ENCODE data around the gene AP1M2. TPM values are rescaled to one million over a fixed set of nuclear protein-coding genes. Genes with fewer than 3 reads are reported as not detected.

The AP1M2 gene
- total and polyA plus RNA-seq, 2 experiments from 2014 or later: 66.5 to 69.4 TPM

DNA sequence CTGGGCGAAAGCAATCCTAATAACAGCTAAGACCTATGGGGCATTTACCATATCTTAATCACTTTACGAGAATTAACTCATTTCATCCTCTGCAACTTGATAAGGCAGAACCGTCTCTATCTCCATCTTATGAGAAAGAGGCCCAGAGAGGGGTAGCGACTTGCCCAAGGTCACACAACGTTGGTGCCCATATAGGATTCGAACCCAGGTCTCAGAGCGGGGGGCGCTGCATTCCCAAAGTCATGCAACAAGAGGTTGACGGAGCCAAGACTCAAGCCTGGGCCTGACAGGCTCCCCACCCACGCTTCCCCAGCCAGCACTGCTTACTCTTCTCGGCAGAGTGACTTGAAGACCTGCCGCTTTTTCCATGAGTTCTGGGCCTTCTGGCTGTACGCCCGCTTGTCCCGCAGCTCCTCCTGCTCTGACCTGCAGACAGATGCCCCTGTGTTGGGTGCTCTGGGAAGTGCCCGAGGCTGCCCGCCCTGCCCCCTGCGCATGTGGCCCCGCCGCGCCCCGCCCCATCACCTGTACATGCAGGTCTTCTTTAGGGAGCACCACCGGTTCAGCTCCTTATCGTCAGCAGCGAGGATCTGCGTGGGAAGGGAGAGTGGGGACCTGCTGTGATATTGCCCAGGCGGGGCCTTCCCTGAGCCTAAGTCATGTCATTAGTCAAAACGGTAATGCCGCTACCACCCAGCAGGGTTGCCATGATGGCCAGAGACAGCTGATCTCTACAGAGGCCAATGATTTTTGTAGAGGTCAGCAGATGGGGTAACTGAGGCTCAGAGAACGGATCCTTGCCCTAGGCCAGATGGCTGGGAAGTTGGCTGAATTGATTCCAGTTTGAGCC lies 32.1 kb downstream of the AP1M2 start:
- Histone ChIP-seq H3K27me3 (no peaks in the 10 kb centered on the region), H3K36me3 (replicated peaks; ENCODE audit: insufficient read depth, low read depth) (no peaks in the 10 kb centered on the region), H3K4me1 (ENCODE audit: insufficient read depth) (no peaks in the 10 kb centered on the region), H3K9me2 (replicated peaks; ENCODE audit: insufficient read depth) (no peaks in the 10 kb centered on the region), H3K27ac (no peak overlapping the region), H4K20me1 (ENCODE audit: insufficient read depth, poor library complexity, severe bottlenecking) (no peaks in the 10 kb centered on the region), H3K4me3 (no peak overlapping the region), H3K79me2 (no peaks in the 10 kb centered on the region), H3K4me2 (no peak overlapping the region), H2AFZ (no peak overlapping the region), H3K9me3 (ENCODE audit: low read depth) (no peaks in the 10 kb centered on the region)
- 91% methylated on average over 30 of the region's 30 CpGs for WGBS (ENCODE audit: low lambda C conversion rate, missing lambda C conversion rate)
- TF ChIP-seq EZH2 (IDR thresholded peaks at IDR 0.05; ENCODE audit: borderline replicate concordance) (no peak), EZH2phosphoT487 (IDR thresholded peaks at IDR 0.05; ENCODE audit: low read depth, severe bottlenecking, unreplicated experiment) (no peak)
- TF ChIP-seq, protein P1, sequence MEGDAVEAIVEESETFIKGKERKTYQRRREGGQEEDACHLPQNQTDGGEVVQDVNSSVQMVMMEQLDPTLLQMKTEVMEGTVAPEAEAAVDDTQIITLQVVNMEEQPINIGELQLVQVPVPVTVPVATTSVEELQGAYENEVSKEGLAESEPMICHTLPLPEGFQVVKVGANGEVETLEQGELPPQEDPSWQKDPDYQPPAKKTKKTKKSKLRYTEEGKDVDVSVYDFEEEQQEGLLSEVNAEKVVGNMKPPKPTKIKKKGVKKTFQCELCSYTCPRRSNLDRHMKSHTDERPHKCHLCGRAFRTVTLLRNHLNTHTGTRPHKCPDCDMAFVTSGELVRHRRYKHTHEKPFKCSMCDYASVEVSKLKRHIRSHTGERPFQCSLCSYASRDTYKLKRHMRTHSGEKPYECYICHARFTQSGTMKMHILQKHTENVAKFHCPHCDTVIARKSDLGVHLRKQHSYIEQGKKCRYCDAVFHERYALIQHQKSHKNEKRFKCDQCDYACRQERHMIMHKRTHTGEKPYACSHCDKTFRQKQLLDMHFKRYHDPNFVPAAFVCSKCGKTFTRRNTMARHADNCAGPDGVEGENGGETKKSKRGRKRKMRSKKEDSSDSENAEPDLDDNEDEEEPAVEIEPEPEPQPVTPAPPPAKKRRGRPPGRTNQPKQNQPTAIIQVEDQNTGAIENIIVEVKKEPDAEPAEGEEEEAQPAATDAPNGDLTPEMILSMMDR (IDR thresholded peaks at IDR 0.05; ENCODE audit: poor library complexity): no peak
- DNase-seq (ENCODE audit: low spot score): no peak

DNA sequence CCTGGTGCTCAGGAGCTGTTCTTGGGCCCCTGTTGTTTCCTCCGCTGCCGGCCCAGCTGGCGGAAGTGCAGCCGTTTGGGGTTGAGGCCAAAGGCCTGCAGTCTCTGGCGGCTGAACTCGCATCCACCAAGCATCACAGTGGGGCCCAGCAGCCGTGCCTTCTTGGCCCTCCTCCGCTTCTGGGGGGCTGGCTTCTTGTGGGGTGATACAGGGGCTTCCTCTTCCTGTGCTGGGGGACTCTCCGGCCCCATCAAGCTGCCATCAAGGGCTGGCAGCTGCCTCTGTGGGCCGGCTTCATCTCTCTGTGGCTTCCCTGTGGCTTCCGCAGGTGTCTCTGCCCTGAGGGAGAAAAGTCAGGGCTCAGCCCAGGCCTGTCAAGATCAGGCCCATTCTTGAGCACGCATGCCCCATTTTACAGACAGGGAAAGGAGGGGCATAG lies 33.1 kb downstream of the AP1M2 start:
- H3K79me2 ChIP-seq: no peaks in the 10 kb centered on the region
- H3K9me3 ChIP-seq (ENCODE audit: low read depth): no peaks in the 10 kb centered on the region
- DNase-seq (ENCODE audit: low spot score): no peak
- H3K4me3 ChIP-seq: no peak overlapping the region
- 91% methylated on average over 12 of the region's 12 CpGs for WGBS (ENCODE audit: low lambda C conversion rate, missing lambda C conversion rate)
- no peaks in the 10 kb centered on the region for H3K9me2 ChIP-seq (replicated peaks; ENCODE audit: insufficient read depth)
- no peak overlapping the region for H3K4me2 ChIP-seq
- H4K20me1 ChIP-seq (ENCODE audit: insufficient read depth, poor library complexity, severe bottlenecking): no peaks in the 10 kb centered on the region
- no peaks in the 10 kb centered on the region for H3K4me1 ChIP-seq (ENCODE audit: insufficient read depth)
- H2AFZ ChIP-seq: no peak overlapping the region
- TF ChIP-seq EZH2 (IDR thresholded peaks at IDR 0.05; ENCODE audit: borderline replicate concordance) (no peak), EZH2phosphoT487 (IDR thresholded peaks at IDR 0.05; ENCODE audit: low read depth, severe bottlenecking, unreplicated experiment) (no peak)
- TF ChIP-seq, protein P1 (IDR thresholded peaks at IDR 0.05; ENCODE audit: poor library complexity): no peak
- no peak overlapping the region for H3K27ac ChIP-seq
- no peaks in the 10 kb centered on the region for H3K27me3 ChIP-seq
- H3K36me3 ChIP-seq (replicated peaks; ENCODE audit: insufficient read depth, low read depth): no peaks in the 10 kb centered on the region

DNA sequence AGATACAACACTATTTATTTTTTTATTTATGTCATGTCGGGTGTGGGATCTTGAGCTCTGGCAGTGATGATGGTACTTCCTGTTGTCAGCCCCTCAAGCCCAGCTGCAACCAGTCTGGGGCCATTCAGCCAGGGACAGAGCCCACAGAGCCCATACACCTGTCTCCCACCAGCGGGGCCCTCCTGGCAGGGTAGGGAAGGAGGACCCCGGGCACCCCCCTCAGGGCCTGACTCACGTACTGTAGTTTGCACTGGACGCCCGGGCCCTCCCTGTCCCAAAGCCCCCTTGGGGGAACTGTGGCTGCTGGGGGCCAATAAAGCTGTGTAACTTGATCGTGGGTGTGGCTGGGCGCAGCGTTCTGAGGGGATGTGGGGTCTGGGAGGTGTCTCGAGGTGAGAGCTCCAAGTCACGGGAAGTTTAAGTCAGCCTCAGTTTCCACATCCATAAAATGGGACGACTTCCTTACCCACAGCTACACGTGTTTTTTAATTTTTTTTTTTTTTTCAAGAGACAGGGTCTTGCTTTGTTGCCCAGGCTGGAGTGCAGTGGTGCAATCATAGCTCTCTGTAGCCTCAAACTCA lies 33.9 kb downstream of the AP1M2 start:
- Histone ChIP-seq H3K79me2 (no peaks in the 10 kb centered on the region), H3K36me3 (replicated peaks; ENCODE audit: insufficient read depth, low read depth) (no peaks in the 10 kb centered on the region), H2AFZ (no peak overlapping the region), H3K27ac (no peak overlapping the region), H3K4me3 (no peak overlapping the region), H3K9me2 (replicated peaks; ENCODE audit: insufficient read depth) (no peaks in the 10 kb centered on the region), H3K27me3 (no peaks in the 10 kb centered on the region), H3K4me1 (ENCODE audit: insufficient read depth) (no peaks in the 10 kb centered on the region), H4K20me1 (ENCODE audit: insufficient read depth, poor library complexity, severe bottlenecking) (no peaks in the 10 kb centered on the region), H3K9me3 (ENCODE audit: low read depth) (no peaks in the 10 kb centered on the region), H3K4me2 (no peak overlapping the region)
- TF ChIP-seq EZH2phosphoT487 (IDR thresholded peaks at IDR 0.05; ENCODE audit: low read depth, severe bottlenecking, unreplicated experiment): no peak
- TF ChIP-seq EZH2 (IDR thresholded peaks at IDR 0.05; ENCODE audit: borderline replicate concordance): no peak
- TF ChIP-seq, protein P1 (IDR thresholded peaks at IDR 0.05; ENCODE audit: poor library complexity): no peak
- 93% methylated on average over 13 of the region's 13 CpGs for WGBS (ENCODE audit: low lambda C conversion rate, missing lambda C conversion rate)
- DNase-seq (ENCODE audit: low spot score): no peak

Data from hepatocyte (in vitro differentiated cells).